Measurements from ENCODE around the gene MEF2B.
A peak's percentile ranks its signal among the peaks of the same experiment; 100 is the strongest.

Gene MEF2B

DNA sequence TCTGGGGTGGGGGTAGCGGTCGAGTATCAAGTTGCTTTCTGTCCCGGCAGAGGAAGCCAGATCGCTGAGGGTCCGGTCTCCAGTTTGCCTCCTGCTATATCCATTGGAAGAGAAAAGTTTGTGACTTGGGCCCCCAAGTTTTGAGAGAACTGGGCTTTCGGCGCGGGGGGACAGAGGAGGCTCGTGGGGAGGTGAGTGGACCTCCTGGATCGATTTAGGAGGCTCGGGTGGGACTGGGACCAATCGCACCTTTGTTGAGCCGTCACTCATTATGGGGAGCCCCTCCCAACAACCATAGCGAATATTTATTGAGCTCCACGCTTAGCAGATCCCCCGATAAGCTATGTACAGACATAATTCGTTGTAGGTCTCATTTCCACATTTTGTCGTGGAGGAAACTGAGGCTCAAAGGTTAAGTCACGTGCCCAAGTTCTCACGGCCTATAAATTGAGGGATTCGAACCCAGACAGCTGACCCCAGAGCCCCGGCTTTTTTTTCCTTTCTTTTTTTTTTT is 22.9 kb upstream of the MEF2B start:
- Histone ChIP-seq H3K4me1 (ENCODE audit: low read length) (peaks cover 15% of the 10 kb centered on the region; the same call in 1 of the 2 replicates), H3K9ac (ENCODE audit: low read length) (peak overlapping the region; percentile 78; the same call in 1 of the 2 replicates), H3K9me2 (replicated peaks; ENCODE audit: insufficient read depth, low read length) (no peaks in the 10 kb centered on the region), H3K79me2 (ENCODE audit: low read length) (peaks cover 38% of the 10 kb centered on the region), H3K4me2 (ENCODE audit: low read depth, low read length) (peak overlapping the region; percentile 61), H3K9me3 (replicated peaks; ENCODE audit: insufficient read depth, low read length) (no peaks in the 10 kb centered on the region), H4K20me1 (ENCODE audit: insufficient read depth, low read length) (no peaks in the 10 kb centered on the region; the same call in 1 of the 2 replicates), H3K4me3 (ENCODE audit: low read length) (peak overlapping the region; percentile 76), H3F3A (ENCODE audit: insufficient read depth, low read length) (0 out of 2 replicates have a peak, but pooled peaks cover 8% of the 10 kb centered on the region), H3K36me3 (replicated peaks; ENCODE audit: insufficient read depth, low read length) (no peaks in the 10 kb centered on the region), H3K27ac (ENCODE audit: low read length) (no peak overlapping the region), H2AFZ (ENCODE audit: low read length) (peak overlapping the region; percentile 99), H3K27me3 (replicated peaks; ENCODE audit: insufficient read depth, low read length) (no peaks in the 10 kb centered on the region)
- DNase-seq: peak; percentile 7
- TF ChIP-seq EZH2phosphoT487 (IDR thresholded peaks at IDR 0.05; ENCODE audit: low read length): no peak
- TF ChIP-seq, protein P1, sequence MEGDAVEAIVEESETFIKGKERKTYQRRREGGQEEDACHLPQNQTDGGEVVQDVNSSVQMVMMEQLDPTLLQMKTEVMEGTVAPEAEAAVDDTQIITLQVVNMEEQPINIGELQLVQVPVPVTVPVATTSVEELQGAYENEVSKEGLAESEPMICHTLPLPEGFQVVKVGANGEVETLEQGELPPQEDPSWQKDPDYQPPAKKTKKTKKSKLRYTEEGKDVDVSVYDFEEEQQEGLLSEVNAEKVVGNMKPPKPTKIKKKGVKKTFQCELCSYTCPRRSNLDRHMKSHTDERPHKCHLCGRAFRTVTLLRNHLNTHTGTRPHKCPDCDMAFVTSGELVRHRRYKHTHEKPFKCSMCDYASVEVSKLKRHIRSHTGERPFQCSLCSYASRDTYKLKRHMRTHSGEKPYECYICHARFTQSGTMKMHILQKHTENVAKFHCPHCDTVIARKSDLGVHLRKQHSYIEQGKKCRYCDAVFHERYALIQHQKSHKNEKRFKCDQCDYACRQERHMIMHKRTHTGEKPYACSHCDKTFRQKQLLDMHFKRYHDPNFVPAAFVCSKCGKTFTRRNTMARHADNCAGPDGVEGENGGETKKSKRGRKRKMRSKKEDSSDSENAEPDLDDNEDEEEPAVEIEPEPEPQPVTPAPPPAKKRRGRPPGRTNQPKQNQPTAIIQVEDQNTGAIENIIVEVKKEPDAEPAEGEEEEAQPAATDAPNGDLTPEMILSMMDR (IDR thresholded peaks at IDR 0.05; ENCODE audit: low read length): no peak
- TF ChIP-seq EZH2 (optimal IDR thresholded peaks at IDR 0.05; ENCODE audit: low read depth, low read length): no peak

DNA sequence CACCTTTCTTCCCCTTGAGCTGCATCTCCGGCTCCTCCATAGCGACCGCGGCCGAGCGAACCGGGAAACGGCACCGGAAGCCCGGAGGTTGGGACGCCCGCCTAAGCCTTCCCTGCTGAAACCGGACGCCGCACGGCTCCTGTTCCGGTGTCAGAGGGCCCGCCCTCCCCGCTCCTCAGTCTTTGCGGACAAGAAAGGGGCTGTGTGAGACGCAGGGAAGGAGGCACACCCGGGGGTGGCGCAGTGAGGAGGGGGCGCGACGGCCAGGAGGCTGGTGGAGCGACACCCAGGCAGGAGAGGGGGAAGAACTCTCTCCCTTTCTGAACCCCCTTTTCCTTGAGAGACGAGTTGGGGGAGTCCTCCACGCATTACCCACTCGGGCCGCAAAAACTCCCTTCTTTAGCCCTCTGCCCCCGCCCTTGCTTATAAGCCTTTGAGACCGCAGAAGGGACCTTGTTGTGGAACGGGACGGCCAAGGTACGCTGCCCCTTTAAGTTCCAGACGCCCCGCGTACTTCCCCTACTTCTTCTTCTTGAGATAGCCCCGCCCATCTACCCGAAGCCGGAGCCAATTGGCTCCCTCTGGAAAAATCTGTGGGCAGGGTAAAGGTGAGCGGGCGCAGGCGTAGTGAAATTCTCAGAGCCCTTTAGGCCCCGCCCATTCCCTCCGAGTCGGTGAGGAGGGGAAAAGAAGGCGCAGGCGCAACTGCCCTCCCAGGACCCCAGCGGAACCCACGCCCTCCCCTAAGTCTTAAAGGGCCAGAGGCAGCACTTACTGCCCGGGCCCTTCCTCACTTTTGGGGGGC is 22.2 kb upstream of the MEF2B start, which contains the start of the genes BORCS8 and RFXANK:
BORCS8 (minus strand) TSS at position 75 of the 805 bp plus-strand sequence; CDS start at position 40, 35 bp downstream.
RFXANK (plus strand) TSS at position 181 of the 805 bp plus-strand sequence. CDS start 1,689 bp downstream, outside the sequence.
- Histone ChIP-seq H3K4me2 (ENCODE audit: low read depth, low read length) (peak within 1 kb of the TSS; percentile 79), H3K4me1 (ENCODE audit: low read length) (peaks cover 15% of the 10 kb centered on the region; the same call in 1 of the 2 replicates), H2AFZ (ENCODE audit: low read length) (peak within 1 kb of the TSS; percentile 99), H4K20me1 (ENCODE audit: insufficient read depth, low read length) (no peaks in the 10 kb centered on the region; the same call in 1 of the 2 replicates), H3K9ac (ENCODE audit: low read length) (peak within 1 kb of the TSS; percentile 91), H3K27me3 (replicated peaks; ENCODE audit: insufficient read depth, low read length) (no peaks in the 10 kb centered on the region), H3K9me2 (replicated peaks; ENCODE audit: insufficient read depth, low read length) (no peaks in the 10 kb centered on the region), H3K4me3 (ENCODE audit: low read length) (peak within 1 kb of the TSS; percentile 76), H3K79me2 (ENCODE audit: low read length) (peaks cover 38% of the 10 kb centered on the region), H3K27ac (ENCODE audit: low read length) (peak within 1 kb of the TSS; percentile 83), H3K36me3 (replicated peaks; ENCODE audit: insufficient read depth, low read length) (no peaks in the 10 kb centered on the region), H3K9me3 (replicated peaks; ENCODE audit: insufficient read depth, low read length) (no peaks in the 10 kb centered on the region), H3F3A (ENCODE audit: insufficient read depth, low read length) (0 out of 2 replicates have a peak, but pooled peaks cover 8% of the 10 kb centered on the region)
- TF ChIP-seq, protein P1 (IDR thresholded peaks at IDR 0.05; ENCODE audit: low read length): no peak
- DNase-seq: peak; percentile 99

DNA sequence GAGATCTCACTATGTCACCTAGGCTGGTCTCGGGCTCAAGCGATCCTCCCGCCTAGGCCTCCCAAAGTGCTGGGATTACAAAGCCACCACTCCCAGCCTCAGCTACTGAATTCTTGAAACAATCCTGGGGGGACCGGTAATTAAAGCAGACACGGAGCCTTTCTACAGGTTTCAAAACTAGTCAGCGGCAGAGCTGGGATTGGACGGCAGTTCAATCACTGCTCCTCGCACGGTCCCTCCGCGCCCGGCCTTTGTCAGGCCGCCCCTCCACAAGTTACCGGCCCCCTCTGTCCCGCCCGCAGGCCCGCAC is 21.7 kb upstream of the MEF2B start:
- Histone ChIP-seq H3K79me2 (ENCODE audit: low read length) (peaks cover 38% of the 10 kb centered on the region), H3K4me1 (ENCODE audit: low read length) (peaks cover 15% of the 10 kb centered on the region; the same call in 1 of the 2 replicates), H3K9me2 (replicated peaks; ENCODE audit: insufficient read depth, low read length) (no peaks in the 10 kb centered on the region)

More for the DNA sequence above, 21.7 kb upstream of the MEF2B start:
- no peak for DNase-seq
- Histone ChIP-seq H3K36me3 (replicated peaks; ENCODE audit: insufficient read depth, low read length) (no peaks in the 10 kb centered on the region), H3K4me2 (ENCODE audit: low read depth, low read length) (peak overlapping the region; percentile 79; the same call in 1 of the 2 replicates), H2AFZ (ENCODE audit: low read length) (peak overlapping the region; percentile 79), H4K20me1 (ENCODE audit: insufficient read depth, low read length) (no peaks in the 10 kb centered on the region; the same call in 1 of the 2 replicates), H3K9me3 (replicated peaks; ENCODE audit: insufficient read depth, low read length) (no peaks in the 10 kb centered on the region), H3K9ac (ENCODE audit: low read length) (peak overlapping the region; percentile 91), H3K27ac (ENCODE audit: low read length) (peak overlapping the region; percentile 83; the same call in 1 of the 2 replicates), H3K27me3 (replicated peaks; ENCODE audit: insufficient read depth, low read length) (no peaks in the 10 kb centered on the region), H3K4me3 (ENCODE audit: low read length) (peak overlapping the region; percentile 76), H3F3A (ENCODE audit: insufficient read depth, low read length) (0 out of 2 replicates have a peak, but pooled peaks cover 8% of the 10 kb centered on the region)
- TF ChIP-seq EZH2 (optimal IDR thresholded peaks at IDR 0.05; ENCODE audit: low read depth, low read length) (no peak), EZH2phosphoT487 (IDR thresholded peaks at IDR 0.05; ENCODE audit: low read length) (no peak)
- TF ChIP-seq, protein P1 (IDR thresholded peaks at IDR 0.05; ENCODE audit: low read length): no peak

Measured in MM.1S (cell line).